ENCODE data around the gene BCL2L12. TPM values are rescaled to one million over a fixed set of nuclear protein-coding genes. Genes with fewer than 3 reads are reported as not detected.

BCL2L12 gene
- total RNA-seq, 4 donors from 2014 or later: 3.6 to 9.2 (median 5.9) TPM

DNA sequence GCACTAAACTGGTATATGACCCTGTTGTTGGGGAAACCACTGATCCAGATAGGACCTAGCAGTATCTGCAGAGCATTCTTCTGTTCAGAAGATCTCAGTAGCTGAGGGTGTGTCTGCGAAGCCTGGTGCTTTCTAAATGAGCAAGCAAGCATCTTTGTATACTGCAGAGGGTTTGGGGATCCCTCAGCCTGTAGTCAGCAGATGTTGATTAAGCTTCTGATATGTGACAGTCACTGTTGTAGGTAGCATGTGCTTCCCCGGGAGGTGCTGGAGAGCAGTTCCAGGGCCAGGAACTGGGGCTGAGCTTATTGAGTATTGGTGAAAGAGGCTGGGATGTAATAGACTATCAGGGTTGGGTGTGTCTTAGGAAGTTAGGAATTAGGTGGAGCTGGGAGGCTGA, 22.3 kb upstream of the BCL2L12 start:
- TF ChIP-seq, protein P1, sequence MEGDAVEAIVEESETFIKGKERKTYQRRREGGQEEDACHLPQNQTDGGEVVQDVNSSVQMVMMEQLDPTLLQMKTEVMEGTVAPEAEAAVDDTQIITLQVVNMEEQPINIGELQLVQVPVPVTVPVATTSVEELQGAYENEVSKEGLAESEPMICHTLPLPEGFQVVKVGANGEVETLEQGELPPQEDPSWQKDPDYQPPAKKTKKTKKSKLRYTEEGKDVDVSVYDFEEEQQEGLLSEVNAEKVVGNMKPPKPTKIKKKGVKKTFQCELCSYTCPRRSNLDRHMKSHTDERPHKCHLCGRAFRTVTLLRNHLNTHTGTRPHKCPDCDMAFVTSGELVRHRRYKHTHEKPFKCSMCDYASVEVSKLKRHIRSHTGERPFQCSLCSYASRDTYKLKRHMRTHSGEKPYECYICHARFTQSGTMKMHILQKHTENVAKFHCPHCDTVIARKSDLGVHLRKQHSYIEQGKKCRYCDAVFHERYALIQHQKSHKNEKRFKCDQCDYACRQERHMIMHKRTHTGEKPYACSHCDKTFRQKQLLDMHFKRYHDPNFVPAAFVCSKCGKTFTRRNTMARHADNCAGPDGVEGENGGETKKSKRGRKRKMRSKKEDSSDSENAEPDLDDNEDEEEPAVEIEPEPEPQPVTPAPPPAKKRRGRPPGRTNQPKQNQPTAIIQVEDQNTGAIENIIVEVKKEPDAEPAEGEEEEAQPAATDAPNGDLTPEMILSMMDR (IDR thresholded peaks at IDR 0.05): no peak
- ATAC-seq (ENCODE audit: low FRiP score) (no peak), DNase-seq (ENCODE audit: low spot score) (no peak)

DNA sequence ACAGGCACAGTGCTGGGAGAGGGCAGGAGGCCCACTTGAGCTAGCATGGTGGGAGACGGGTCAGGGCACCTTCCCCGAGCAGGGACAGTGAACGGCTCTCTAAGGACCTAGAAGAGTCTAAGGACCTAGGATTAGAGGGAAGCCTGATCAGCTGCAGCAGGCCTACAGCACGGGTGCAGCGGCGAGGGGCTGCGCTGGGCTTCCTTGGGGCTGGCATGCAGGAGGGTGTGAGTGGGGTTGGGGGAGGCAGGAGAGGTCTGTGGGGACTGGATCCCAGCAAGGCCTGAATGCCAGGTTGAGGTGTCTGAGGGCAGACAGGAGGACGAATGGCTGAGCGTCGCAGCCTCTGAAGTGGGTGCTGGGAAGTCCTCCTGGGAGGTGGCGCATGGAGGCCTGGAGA, 20.1 kb upstream of the BCL2L12 start:
- no peak for ATAC-seq (ENCODE audit: low FRiP score)
- TF ChIP-seq, protein P1 (IDR thresholded peaks at IDR 0.05): no peak
- no peak for DNase-seq (ENCODE audit: low spot score)

DNA sequence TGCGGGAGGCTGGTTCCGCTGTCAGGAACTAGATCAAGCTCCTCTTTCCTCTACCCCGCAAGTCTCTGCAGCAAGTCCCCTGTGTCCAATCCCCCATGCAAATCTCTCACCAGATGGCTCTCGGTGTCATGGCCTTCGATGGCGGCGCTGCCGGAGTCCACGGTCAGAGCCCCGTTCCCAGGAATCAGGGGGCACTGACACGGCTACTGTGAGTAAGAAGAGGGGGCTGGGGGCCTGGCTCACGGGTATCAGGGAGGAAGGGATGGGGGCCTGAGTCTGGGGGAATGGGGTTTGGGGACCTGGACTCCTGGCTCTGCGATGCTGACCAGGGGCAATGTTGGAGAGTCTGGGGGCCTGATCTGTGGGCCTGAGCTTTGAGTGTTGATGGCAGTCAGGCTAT, 19.7 kb upstream of the BCL2L12 start:
- ATAC-seq (ENCODE audit: low FRiP score) (no peak), DNase-seq (ENCODE audit: low spot score) (no peak)
- TF ChIP-seq, protein P1 (IDR thresholded peaks at IDR 0.05): no peak

DNA sequence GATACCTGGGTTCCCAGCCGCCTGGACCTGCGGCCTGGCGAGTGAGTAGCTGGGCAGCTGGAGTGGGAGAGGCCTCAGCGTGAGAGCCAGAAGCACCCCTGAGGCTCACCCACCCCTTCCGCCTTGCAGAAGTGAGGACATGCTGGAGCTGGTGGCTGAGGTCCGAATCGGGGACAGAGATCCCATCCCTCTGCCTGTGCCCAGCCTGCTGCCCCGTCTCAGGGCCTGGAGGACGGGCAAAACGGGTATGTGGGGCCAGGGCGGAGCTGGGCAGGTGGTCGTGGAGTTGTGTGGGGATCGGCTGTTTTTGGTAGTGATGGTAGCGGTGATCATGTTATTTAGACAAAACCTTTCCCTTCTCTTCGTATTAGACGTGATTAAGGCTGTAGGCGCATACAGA, 19.1 kb upstream of the BCL2L12 start:
- ATAC-seq (ENCODE audit: low FRiP score) (no peak), DNase-seq (ENCODE audit: low spot score) (no peak)
- TF ChIP-seq, protein P1 (IDR thresholded peaks at IDR 0.05): no peak

DNA sequence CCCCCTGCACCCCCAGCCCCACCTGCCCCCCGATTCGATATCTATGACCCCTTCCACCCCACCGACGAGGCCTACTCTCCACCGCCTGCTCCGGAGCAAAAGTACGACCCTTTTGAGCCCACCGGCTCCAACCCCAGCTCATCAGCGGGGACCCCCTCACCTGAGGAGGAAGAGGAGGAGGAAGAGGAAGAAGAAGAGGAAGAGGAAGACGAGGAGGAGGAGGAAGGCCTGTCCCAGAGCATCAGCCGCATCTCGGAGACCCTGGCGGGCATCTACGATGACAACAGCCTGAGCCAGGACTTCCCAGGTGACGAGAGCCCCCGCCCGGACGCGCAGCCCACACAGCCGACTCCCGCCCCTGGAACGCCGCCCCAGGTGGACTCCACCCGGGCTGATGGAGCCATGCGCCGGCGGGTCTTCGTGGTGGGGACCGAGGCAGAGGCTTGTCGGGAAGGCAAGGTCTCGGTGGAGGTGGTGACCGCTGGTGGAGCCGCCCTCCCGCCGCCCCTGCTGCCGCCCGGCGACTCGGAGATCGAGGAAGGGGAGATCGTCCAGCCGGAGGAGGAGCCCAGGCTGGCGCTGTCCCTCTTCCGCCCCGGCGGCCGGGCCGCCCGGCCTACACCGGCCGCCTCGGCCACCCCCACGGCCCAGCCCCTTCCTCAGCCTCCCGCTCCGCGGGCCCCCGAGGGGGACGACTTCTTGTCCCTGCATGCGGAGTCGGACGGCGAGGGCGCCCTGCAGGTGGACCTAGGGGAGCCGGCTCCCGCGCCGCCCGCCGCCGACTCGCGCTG, 14.5 kb upstream of the BCL2L12 start:
- DNase-seq (ENCODE audit: low spot score) (no peak), ATAC-seq (ENCODE audit: low FRiP score) (no peak)
- TF ChIP-seq, protein P1 (IDR thresholded peaks at IDR 0.05): no peak

DNA sequence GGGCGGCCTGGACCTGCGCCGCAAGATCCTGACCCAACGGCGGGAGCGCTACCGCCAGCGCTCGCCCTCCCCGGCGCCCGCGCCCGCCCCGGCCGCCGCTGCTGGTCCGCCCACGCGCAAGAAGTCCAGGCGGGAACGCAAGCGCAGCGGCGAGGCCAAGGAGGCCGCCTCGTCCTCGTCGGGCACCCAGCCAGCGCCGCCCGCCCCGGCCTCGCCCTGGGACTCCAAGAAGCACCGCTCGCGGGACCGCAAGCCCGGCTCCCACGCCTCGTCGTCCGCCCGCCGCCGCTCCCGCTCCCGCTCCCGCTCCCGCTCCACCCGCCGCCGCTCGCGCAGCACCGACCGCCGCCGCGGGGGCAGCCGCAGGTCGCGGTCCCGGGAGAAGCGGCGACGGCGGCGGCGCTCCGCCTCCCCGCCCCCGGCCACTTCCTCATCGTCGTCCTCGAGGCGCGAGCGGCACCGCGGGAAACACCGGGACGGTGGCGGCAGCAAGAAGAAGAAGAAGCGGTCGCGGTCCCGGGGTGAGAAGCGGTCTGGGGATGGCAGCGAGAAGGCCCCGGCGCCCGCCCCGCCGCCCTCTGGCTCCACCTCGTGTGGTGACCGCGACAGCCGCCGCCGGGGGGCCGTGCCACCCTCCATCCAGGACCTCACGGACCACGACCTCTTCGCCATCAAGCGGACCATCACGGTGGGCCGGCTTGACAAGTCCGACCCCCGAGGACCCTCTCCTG, 13.7 kb upstream of the BCL2L12 start:
- TF ChIP-seq, protein P1 (IDR thresholded peaks at IDR 0.05): no peak
- no peak for DNase-seq (ENCODE audit: low spot score)
- no peak for ATAC-seq (ENCODE audit: low FRiP score)
